ENCODE measurements around the gene SREBF2. TPM values are rescaled to one million over a fixed set of nuclear protein-coding genes. Genes with fewer than 3 reads are reported as not detected.
"Not testable (repeated sequence)": the region's sequence is repeated elsewhere in the genome, so short reads cannot be mapped to it uniquely, and the experiment has no call there.

SREBF2 gene
- polyA plus RNA-seq, 4 donors = 86.4 to 106 (median 92.7) TPM

GRCh38 chr22:41820447-41820846, 12.5 kb upstream of the SREBF2 start:
- no peak for DNase-seq (ENCODE audit: low read depth in 4 of 4, low spot score in 2 of 4)

- DNase-seq (ENCODE audit: low read depth in 4 of 4, low spot score in 2 of 4) = no peak
These were observed 11.2 kb upstream of the SREBF2 start for GRCh38 chr22:41821471-41822316.

GRCh38 chr22:41822317-41823057, 10.4 kb upstream of the SREBF2 start:
- no peak for DNase-seq (ENCODE audit: low read depth in 4 of 4, low spot score in 2 of 4)

GRCh38 chr22:41823797-41824196, 9.1 kb upstream of the SREBF2 start:
- DNase-seq (ENCODE audit: low read depth in 4 of 4, low spot score in 2 of 4) = no peak

- DNase-seq (ENCODE audit: low read depth in 4 of 4, low spot score in 2 of 4) = no peak
These were observed 7.5 kb upstream of the SREBF2 start for GRCh38 chr22:41825376-41825775.

GRCh38 chr22:41826021-41826420, 6.9 kb upstream of the SREBF2 start:
- DNase-seq (ENCODE audit: low read depth in 4 of 4, low spot score in 2 of 4) = no peak

- DNase-seq (ENCODE audit: low read depth in 4 of 4, low spot score in 2 of 4) = no peak
These were observed 6.2 kb upstream of the SREBF2 start for GRCh38 chr22:41826430-41827383.

- no peak for DNase-seq (ENCODE audit: low read depth in 4 of 4, low spot score in 2 of 4)
These were observed 5.2 kb upstream of the SREBF2 start for GRCh38 chr22:41827671-41828070.

GRCh38 chr22:41828516-41828915, 4.4 kb upstream of the SREBF2 start:
- no peak for DNase-seq (ENCODE audit: low read depth in 4 of 4, low spot score in 2 of 4)

- no peak for DNase-seq (ENCODE audit: low read depth in 4 of 4, low spot score in 2 of 4)
These were observed 2.7 kb upstream of the SREBF2 start for GRCh38 chr22:41830174-41830573.

- no peak for DNase-seq (ENCODE audit: low read depth in 4 of 4, low spot score in 2 of 4)
These were observed 1.5 kb upstream of the SREBF2 start for GRCh38 chr22:41831383-41831782.

- no peak for DNase-seq (ENCODE audit: low read depth in 4 of 4, low spot score in 2 of 4)
These were observed 915 bp upstream of the SREBF2 start for GRCh38 chr22:41831828-41832552.

GRCh38 chr22:41833369-41834004, 582 bp downstream of the SREBF2 start:
- no peak for DNase-seq (ENCODE audit: low read depth in 4 of 4, low spot score in 2 of 4)

- no peak for DNase-seq (ENCODE audit: low read depth in 4 of 4, low spot score in 2 of 4)
These were observed 1.4 kb downstream of the SREBF2 start for GRCh38 chr22:41834005-41834944.

- not testable (repeated sequence) for DNase-seq (ENCODE audit: low read depth in 4 of 4, low spot score in 2 of 4)
These were observed 2.6 kb downstream of the SREBF2 start for GRCh38 chr22:41835462-41835861.

GRCh38 chr22:41836551-41836950, 3.6 kb downstream of the SREBF2 start:
- DNase-seq (ENCODE audit: low read depth in 4 of 4, low spot score in 2 of 4) = no peak

GRCh38 chr22:41838842-41839618, 6.1 kb downstream of the SREBF2 start:
- DNase-seq (ENCODE audit: low read depth in 4 of 4, low spot score in 2 of 4) = no peak

- no peak for DNase-seq (ENCODE audit: low read depth in 4 of 4, low spot score in 2 of 4)
These were observed 7.3 kb downstream of the SREBF2 start for GRCh38 chr22:41840216-41840615.

Data from left renal cortex interstitium (tissue), 4 donors.